Stimulated activated CD4-positive, alpha-beta T cell treated with anti-CD3 and anti-CD28 coated beads, Interleukin-4, amount 100 ng/mL, for 24 hours (primary cell): ENCODE results near the gene BCAR1.
A peak's percentile ranks its signal among the peaks of the same experiment; 100 is the strongest.

Source experiments
- DNase-seq: peaks from one replicate; pipeline ENCODE4 v3.0.0-alpha.2; 2020

Gene BCAR1

GRCh38 chr16:75238853-75239541 is 12.4 kb downstream of the BCAR1 start:
- no peak for DNase-seq

DNA sequence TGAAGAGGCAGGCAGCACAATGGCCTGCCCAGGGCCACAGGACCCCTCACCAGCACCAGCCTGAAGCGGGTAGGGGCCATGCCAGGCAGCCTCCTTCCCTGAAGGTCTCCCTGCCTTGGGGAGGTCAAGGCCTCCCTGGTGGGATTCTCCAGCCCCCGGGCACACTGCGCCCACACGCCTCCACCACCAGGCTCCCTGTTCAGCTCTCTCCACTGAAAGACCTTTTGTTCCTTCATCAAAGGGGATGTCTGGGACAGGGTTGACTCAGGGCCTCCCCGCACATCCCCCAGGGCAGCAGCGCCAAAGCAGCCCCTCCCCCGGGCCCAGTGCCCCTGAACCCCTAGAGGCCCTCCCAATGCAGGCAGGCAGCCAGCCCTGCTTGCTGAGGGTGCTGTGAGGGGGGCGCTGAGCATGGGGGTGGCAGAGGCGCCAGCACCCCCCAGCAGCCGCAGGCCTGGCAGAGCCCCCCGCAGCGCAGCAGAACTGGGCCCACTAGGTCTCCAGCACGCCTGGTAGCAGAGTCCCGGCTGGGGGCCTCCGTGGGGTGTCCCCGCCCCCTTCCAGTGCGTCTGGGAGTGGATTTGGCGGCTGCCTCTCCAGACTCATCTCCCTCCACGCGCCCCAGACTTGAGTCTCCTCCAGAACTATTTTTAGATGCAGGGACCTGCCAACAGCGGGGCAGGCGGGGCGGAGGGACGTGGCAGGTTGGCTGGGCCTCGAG is 13.1 kb downstream of the BCAR1 start:
- DNase-seq = no peak

- no peak for DNase-seq
Measured at GRCh38 chr16:75237398-75238131, 13.9 kb downstream of the BCAR1 start.

- no peak for DNase-seq
Measured at GRCh38 chr16:75236736-75237397, 14.6 kb downstream of the BCAR1 start.

DNA sequence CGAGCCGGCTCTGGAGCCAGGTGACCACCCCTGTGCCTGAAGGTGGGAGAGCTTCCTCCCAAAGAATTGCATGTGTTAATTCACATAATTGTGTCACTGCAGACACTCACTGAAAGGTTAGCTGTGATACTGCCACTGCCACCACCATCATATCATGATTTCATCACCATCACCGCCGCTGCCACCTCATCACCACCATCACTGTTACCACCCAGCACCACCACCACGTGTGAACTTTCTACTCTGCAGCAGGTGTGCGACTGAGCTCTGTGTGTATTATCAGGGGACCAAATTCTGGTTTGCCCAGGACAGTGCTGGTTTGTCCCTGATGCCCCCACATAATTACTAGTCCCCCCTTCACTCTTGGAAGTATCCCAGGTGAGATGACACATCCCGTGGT is 15.2 kb downstream of the BCAR1 start:
- DNase-seq = peak; percentile 30

DNA sequence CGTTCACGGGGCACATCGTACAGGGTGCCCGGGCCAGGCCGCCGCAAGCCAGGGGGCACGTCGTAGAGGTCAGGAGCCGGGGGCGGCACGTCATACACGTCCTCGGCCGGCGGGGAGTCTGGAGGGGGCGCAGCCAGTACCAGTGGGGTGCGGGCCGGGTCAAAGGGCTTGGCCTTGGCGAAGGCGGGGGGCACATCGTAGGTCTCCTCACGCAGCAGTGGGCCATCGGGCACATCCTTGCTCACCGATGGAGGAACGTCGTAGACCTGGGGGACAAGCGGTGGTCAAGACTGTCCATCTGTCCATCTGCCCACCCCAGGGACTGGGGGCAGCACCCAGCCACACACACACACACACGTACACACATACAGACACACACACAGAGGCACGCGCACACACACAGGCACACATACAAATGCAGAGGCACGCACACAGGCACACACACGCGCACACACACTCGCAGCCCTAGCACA is 15.7 kb downstream of the BCAR1 start:
- DNase-seq = no peak

DNA sequence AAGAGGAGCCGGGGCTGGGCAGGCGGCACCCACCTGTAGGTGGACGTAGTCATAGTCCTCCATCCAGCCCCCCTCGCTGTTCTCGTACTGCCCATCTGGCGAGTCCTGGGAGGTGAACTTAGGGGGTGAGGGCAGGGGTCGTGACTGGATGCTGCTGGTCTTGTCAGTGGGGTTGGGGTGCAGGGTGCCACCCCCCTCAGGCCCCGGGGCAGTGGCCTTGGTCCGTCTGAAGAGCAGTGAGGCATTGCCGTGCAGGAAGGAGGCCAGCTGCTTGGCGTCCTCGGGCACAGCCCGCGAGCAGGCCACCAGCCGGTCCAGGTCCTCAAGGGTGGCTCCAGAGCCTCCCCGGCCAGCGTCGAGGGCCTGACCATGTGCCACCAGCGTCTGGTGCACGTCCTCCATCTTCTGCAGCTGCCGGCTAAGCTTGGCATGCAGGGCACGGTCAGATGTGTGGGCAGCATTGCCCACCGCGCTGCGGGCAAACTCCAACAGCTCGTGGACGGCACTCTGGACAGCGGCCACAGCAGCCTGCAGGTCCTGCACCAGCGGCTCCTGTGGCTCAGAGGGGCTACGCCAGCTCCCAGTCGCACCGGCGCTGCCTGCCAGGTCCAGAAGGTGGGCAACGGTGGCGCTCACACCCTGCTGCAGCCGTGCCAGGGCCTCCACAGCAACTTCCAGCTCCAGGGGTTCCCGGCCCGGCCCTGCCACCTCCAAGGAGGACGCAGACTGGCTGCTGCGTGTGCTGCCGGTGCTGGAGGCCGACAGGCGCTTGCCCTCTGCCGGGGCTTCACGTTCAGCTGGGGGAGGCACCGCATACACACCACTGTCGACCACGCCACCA is 16.3 kb downstream of the BCAR1 start:
- no peak for DNase-seq

- DNase-seq = no peak
Measured at GRCh38 chr16:75233611-75233938, 17.8 kb downstream of the BCAR1 start.

GRCh38 chr16:75231570-75231969 is 19.9 kb downstream of the BCAR1 start:
- no peak for DNase-seq

- DNase-seq = no peak
Measured at GRCh38 chr16:75230471-75231110, 20.8 kb downstream of the BCAR1 start.

DNA sequence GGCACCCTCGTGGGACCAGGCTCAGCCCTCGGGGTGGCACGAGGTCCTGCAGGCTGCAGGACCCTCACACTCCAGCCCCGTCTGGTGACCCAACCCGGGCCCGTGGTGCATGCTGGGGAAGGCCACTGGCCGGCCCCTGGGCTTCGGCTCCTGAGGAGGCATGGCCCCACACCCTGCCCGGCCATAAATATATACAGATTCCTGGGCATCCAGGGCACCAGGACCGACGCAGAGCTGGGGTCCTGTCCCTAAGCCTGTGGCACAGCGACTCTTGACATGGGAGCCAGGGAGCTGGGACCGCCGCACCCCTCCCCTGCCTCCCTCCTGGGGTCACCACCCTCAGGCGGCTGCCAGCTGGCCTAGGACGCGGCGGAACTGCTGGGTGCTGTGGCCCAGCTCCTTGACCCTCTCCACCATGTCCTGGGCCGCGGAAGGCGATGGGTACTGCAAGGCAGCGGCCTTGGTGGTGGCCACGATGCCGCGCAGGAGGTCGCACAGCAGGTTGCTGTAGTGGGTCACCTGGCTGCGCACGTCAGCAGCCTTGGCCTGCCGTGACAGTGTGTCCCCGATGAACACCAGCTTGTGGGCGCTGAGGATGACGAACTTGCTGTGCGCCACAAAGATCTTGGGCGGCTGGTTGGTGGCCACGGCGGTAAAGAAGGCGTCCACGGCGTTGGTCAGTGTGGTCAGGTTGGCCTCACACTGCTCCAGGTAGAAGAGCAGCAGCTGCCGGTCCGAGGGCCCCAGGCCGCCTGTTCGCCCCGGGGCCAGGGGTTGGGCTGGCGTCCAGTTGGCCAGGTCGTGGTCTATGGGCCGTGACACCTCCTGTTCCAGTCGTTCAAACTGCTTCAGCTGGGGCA is 22.0 kb downstream of the BCAR1 start:
- DNase-seq = no peak

- DNase-seq = no peak
Measured at GRCh38 chr16:75228143-75228976, 23.1 kb downstream of the BCAR1 start.

DNA sequence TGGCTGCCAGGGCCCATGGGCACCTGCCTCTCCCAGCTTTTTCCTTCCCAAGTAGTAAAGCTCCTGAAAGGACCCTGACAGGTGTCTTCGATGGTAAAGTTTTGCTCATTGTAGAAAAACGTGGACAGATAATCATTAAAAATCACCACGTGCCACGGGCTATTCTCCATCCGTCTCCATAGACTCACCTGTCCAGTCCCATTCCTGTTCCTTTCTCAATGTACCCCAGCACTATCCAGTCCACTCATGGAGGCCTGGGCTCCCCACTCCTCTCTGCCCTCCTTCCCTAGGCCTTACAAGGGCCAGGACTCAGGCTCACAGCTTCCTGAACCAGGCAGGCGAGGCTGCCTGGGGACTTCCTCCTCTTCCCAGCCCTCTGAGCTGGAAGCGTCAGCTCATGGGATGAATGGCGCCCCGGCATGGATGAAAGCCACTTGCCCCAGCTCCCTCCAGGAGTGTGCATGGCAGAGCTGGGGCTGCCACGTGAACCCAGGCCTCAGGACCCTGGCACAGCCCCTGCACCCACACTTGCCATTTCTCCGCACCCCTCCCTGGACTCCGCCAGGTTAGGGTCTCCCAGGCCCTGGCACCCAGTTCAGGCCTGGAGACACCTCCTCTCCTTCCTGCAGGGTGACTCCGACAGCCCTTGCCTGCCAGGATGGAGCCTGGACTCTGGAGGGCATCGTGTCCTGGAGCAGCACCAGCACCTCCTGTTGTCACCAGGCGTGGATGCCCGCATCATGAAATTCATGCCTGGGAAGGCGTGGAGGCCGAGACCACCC is 23.9 kb downstream of the BCAR1 start:
- no peak for DNase-seq

DNA sequence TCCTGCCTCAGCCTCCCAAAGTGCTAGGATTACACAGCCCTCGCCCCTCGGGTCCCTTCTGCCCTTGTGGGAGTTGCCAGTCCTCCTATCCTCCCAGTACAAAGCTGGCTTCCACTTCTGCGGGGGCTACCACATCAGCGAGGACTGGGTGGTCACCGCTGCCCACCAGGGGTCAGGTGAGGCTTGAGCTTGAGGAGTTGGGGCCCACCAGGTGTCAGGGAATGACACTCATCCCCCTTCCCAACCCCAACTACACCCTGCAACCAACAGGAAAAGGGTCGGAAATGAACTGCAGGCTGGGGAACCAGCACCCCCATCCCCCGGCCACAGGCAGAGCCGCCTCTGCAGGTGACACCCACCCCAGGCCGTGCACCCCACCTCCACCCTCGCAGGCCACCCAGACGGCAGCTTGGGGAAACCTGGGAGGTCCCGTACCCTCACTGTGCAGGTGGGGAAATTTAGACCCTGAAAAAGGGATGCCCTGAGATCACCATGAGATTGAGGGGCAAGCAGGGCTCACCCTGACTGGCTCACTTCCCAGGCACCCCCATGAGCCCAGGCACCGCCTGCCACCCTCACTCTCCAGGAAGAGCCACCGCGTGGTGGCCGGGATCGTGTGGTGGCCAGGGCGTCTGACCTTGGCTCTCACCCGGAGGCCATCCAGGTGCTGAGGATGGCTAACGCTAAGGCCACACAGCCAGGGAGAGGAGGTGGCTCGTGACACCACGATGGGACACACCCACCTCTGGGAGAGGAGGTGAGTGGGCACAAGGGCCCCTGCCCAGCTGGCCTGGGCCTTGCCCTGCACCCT is 24.7 kb downstream of the BCAR1 start:
- no peak for DNase-seq

GRCh38 chr16:75225678-75226515 is 25.5 kb downstream of the BCAR1 start:
- DNase-seq = no peak

DNA sequence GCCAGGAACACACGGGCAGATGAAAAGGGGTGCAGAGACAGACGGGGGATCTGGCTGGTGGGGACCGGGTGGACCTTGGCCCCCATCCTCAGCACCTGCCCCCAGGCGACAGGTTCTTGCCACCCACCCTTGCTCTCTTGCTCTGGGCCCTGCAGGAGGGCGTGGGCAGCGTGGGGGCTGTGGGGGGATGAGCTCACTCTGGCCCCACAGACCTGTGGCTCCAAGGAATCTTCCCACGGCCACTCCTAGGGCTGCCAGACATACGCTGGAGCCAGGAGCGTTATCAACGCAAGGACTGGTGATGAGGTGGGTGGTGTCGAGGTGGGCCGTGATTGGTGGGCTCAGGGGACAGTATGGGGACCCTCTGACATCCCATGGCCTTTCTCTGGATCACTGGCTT is 26.3 kb downstream of the BCAR1 start:
- DNase-seq = no peak
